B cell (primary cell): ENCODE measurements around the gene TOGARAM2. TPM values are rescaled to one million over a fixed set of nuclear protein-coding genes. Genes with fewer than 3 reads are reported as not detected.

Source experiments
- ATAC-seq: fragments of 200-7000 bp; cut with Tn5 transposase; one replicate; pipeline ENCODE4 v1.10.0; 2021; ENCODE audit warnings: low read depth, mild to moderate bottlenecking, moderate number of reproducible peaks, moderate library complexity
- CTCF ChIA-PET: fragments of 350-600 bp; sonication (Branson Sonifier 250); formaldehyde crosslinking; loops from one replicate; lab custom pipeline; 2021; ENCODE audit warnings: antibody characterized with exemption, inconsistent platforms; lab: Charles Lee
- POLR2A ChIA-PET: fragments of 350-600 bp; sonication (Branson Sonifier 250); formaldehyde crosslinking; loops from one replicate; lab custom pipeline; 2021; ENCODE audit warnings: antibody characterized with exemption; lab: Charles Lee
- DNase-seq: peaks from one replicate; pipeline ENCODE4 v3.0.0; 2013
- H2AFZ ChIP-seq: 2 replicates; pipeline ENCODE4 v1.6.1; 2012; ENCODE audit warnings: mild to moderate bottlenecking, low read depth, low read length; ENCODE audit not compliant: insufficient read depth, poor library complexity, severe bottlenecking
- H3K27ac ChIP-seq, 2 donors: 1 replicate in 1 of 2; 2 replicates in 1 of 2; pipeline ENCODE4 v1.5.1; 2012 to 2013; ENCODE audit warnings: low read length in 2 of 2, mild to moderate bottlenecking in 2 of 2, moderate library complexity in 1 of 2
- H3K27me3 ChIP-seq, 4 experiments: fragments of 200-600 bp in 1 of 4; sonication (generic) in 1 of 4; replicated peaks in 1 of 4; 1 replicate in 2 of 4; 2 replicates in 2 of 4; pipeline versions ENCODE4 v1.6.1 to v1.7.0; 2013 to 2016; ENCODE audit warnings: low read length in 3 of 4, mild to moderate bottlenecking in 2 of 4, mixed read lengths in 1 of 4, moderate library complexity in 1 of 4; ENCODE audit not compliant: insufficient read depth in 4 of 4, control insufficient read depth in 3 of 4; ENCODE audit errors: control extremely low read depth in 1 of 4
- H3K36me3 ChIP-seq, 2 experiments: replicated peaks in 1 of 2; 1 replicate in 1 of 2; 2 replicates in 1 of 2; pipeline versions ENCODE4 v1.6.1 to v1.7.1; 2013; ENCODE audit warnings: low read length in 1 of 2; ENCODE audit not compliant: insufficient read depth in 2 of 2, control insufficient read depth in 1 of 2; ENCODE audit errors: control extremely low read depth in 1 of 2, extremely low read depth in 1 of 2
- H3K4me1 ChIP-seq, 2 donors: fragments of 200-600 bp in 1 of 2; sonication (generic) in 1 of 2; 1 replicate in 1 of 2; 2 replicates in 1 of 2; pipeline versions ENCODE4 v1.5.1 to v1.6.1; 2013 to 2017; ENCODE audit warnings: low read length in 2 of 2; ENCODE audit not compliant: control insufficient read depth in 2 of 2, insufficient read depth in 2 of 2
- H3K4me2 ChIP-seq: replicated peaks from 2 replicates; pipeline ENCODE3; 2012; ENCODE audit warnings: mild to moderate bottlenecking, low read depth, low read length; ENCODE audit not compliant: poor library complexity, severe bottlenecking
- H3K4me3 ChIP-seq, 5 experiments: fragments of 200-600 bp in 1 of 5; sonication (generic) in 1 of 5; 1 replicate in 3 of 5; 2 replicates in 2 of 5; pipeline versions ENCODE4 v1.5.1 to v1.7.0; 2011 to 2016; ENCODE audit warnings: low read length in 4 of 5, mild to moderate bottlenecking in 4 of 5, low read depth in 2 of 5, control low read depth in 1 of 5, moderate library complexity in 1 of 5; ENCODE audit not compliant: insufficient read depth in 1 of 5; ENCODE audit errors: control extremely low read depth in 1 of 5, extremely low read depth in 1 of 5
- H3K79me2 ChIP-seq: fragments of 200-600 bp; sonication (generic); one replicate; pipeline ENCODE4 v1.6.0; 2016; ENCODE audit warnings: low read length; ENCODE audit not compliant: control insufficient read depth, insufficient read depth
- H3K9ac ChIP-seq: fragments of 200-600 bp; sonication (generic); 2 replicates; pipeline ENCODE4 v1.6.1; 2017; ENCODE audit warnings: mild to moderate bottlenecking, low read length, moderate library complexity
- H3K9me3 ChIP-seq, 3 donors: one replicate each; pipeline versions ENCODE4 v1.6.1 to v1.7.1; 2013; ENCODE audit warnings: low read length in 2 of 3; ENCODE audit not compliant: control insufficient read depth in 2 of 3, insufficient read depth in 1 of 3; ENCODE audit errors: control extremely low read depth in 1 of 3
- H4K20me1 ChIP-seq: 2 replicates; pipeline ENCODE4 v1.6.0; 2012; ENCODE audit warnings: mild to moderate bottlenecking, low read length; ENCODE audit not compliant: insufficient read depth, control insufficient read depth, poor library complexity, severe bottlenecking
- H3K27ac Mint-ChIP-seq: one replicate; pipeline ENCODE4 v1.8.0; 2021; ENCODE audit warnings: mixed read lengths
- H3K27me3 Mint-ChIP-seq: one replicate; pipeline ENCODE4 v1.8.0; 2021; ENCODE audit warnings: mixed read lengths
- H3K4me1 Mint-ChIP-seq: one replicate; pipeline ENCODE4 v1.8.0; 2021; ENCODE audit warnings: mixed read lengths
- H3K4me3 Mint-ChIP-seq: one replicate; pipeline ENCODE4 v1.8.0; 2021; ENCODE audit warnings: mixed read lengths
- H3K9me3 Mint-ChIP-seq: one replicate; pipeline ENCODE4 v1.8.0; 2022; ENCODE audit warnings: mixed read lengths; ENCODE audit not compliant: insufficient read depth
- EZH2 ChIP-seq: IDR thresholded peaks from 2 replicates; pipeline ENCODE4 v1.6.1; 2012; ENCODE audit warnings: borderline replicate concordance, low read depth, mild to moderate bottlenecking, moderate library complexity, low read length; ENCODE audit not compliant: insufficient read depth, poor library complexity, severe bottlenecking
- WGBS: methylation state at CpG from one replicate; pipeline ENCODE4 v1.1.5; 2013; ENCODE audit warnings: missing lambda C conversion rate; ENCODE audit not compliant: insufficient coverage; 5-methylcytosine and 5-hydroxymethylcytosine counted together
- intact Hi-C: fragments of 100-400 bp; cut with micrococcal nuclease; formaldehyde crosslinking; loops from one replicate; pipeline ENCODE4 v1.10.0; 2022
- polyA plus RNA-seq: library from polyadenylated mRNA; depleted of rRNA; stranded (reverse); fragments of >200 nt; gene quantifications from 2 replicates; pipeline ENCODE4 v1.2.3, GENCODE V29; 2012
- total RNA-seq, 2 donors: library from RNA; stranded (reverse); fragments of 120-200 nt in 1 of 2; gene quantifications; 1 replicate in 1 of 2; 2 replicates in 1 of 2; pipeline versions ENCODE4 v1.2.3 to v1.2.4, GENCODE V29; 2013 to 2022
- TF ChIP-seq, protein P1 (sequence below): fragments of 200-600 bp; IDR thresholded peaks from one replicate; pipeline ENCODE4 v1.8.0; 2022; ENCODE audit warnings: antibody characterized with exemption, mild to moderate bottlenecking

The TOGARAM2 gene
- total and polyA plus RNA-seq, 2 donors (not counting 1 experiment from before 2014, with no cell fraction given) = 0.25 to 0.61 TPM

- POLR2A ChIA-PET = no interaction called here
- no peak overlapping the region for H2AFZ ChIP-seq
- intact Hi-C loops = no loop called here
- no peak overlapping the region for H3K4me3 ChIP-seq
- H3K9ac ChIP-seq = no peak overlapping the region
- H3K9me3 ChIP-seq = no peaks in the 10 kb centered on the region
- no peak overlapping the region for H3K4me2 ChIP-seq
- TF ChIP-seq, protein P1, sequence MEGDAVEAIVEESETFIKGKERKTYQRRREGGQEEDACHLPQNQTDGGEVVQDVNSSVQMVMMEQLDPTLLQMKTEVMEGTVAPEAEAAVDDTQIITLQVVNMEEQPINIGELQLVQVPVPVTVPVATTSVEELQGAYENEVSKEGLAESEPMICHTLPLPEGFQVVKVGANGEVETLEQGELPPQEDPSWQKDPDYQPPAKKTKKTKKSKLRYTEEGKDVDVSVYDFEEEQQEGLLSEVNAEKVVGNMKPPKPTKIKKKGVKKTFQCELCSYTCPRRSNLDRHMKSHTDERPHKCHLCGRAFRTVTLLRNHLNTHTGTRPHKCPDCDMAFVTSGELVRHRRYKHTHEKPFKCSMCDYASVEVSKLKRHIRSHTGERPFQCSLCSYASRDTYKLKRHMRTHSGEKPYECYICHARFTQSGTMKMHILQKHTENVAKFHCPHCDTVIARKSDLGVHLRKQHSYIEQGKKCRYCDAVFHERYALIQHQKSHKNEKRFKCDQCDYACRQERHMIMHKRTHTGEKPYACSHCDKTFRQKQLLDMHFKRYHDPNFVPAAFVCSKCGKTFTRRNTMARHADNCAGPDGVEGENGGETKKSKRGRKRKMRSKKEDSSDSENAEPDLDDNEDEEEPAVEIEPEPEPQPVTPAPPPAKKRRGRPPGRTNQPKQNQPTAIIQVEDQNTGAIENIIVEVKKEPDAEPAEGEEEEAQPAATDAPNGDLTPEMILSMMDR = no peak
- no peak for TF ChIP-seq EZH2
- CTCF ChIA-PET = no interaction called here
- Mint-ChIP-seq H3K27ac (no peak overlapping the region), H3K4me1 (no peaks in the 10 kb centered on the region), H3K4me3 (no peak overlapping the region), H3K9me3 (no peaks in the 10 kb centered on the region), H3K27me3 (peaks cover 3% of the 10 kb centered on the region)
- no peaks in the 10 kb centered on the region for H3K27me3 ChIP-seq
- no peaks in the 10 kb centered on the region for H3K36me3 ChIP-seq
- H4K20me1 ChIP-seq = no peaks in the 10 kb centered on the region
- no peak for ATAC-seq
- DNase-seq = no peak
- WGBS = over 99% methylated on average over 9 of the region's 10 CpGs
- H3K79me2 ChIP-seq = no peaks in the 10 kb centered on the region
- H3K4me1 ChIP-seq = no peaks in the 10 kb centered on the region
- no peak overlapping the region for H3K27ac ChIP-seq
These were observed 84.1 kb downstream of the TOGARAM2 start for GRCh38 chr2:29065068-29065811.

- H3K4me3 Mint-ChIP-seq = no peak overlapping the region
- ATAC-seq (no peak), DNase-seq (no peak)
- no peak overlapping the region for H3K9ac ChIP-seq
- ChIA-PET POLR2A (no interaction called here), CTCF (no interaction called here)
- no peaks in the 10 kb centered on the region for H3K36me3 ChIP-seq
- WGBS = 98% methylated on average over 6 of the region's 8 CpGs
- TF ChIP-seq, protein P1 = no peak
- no peak for TF ChIP-seq EZH2
- no peaks in the 10 kb centered on the region for H3K4me1 Mint-ChIP-seq
- no peaks in the 10 kb centered on the region for H3K27me3 ChIP-seq
- H3K79me2 ChIP-seq = no peaks in the 10 kb centered on the region
- H3K9me3 Mint-ChIP-seq = no peaks in the 10 kb centered on the region
- H3K4me2 ChIP-seq = no peak overlapping the region
- H3K9me3 ChIP-seq = no peaks in the 10 kb centered on the region
- H3K27me3 Mint-ChIP-seq = peaks cover 3% of the 10 kb centered on the region
- no peaks in the 10 kb centered on the region for H4K20me1 ChIP-seq
- H3K27ac Mint-ChIP-seq = no peak overlapping the region
- H3K27ac ChIP-seq = no peak overlapping the region
- no peak overlapping the region for H3K4me3 ChIP-seq
- intact Hi-C loops = no loop called here
- no peaks in the 10 kb centered on the region for H3K4me1 ChIP-seq
- H2AFZ ChIP-seq = no peak overlapping the region
These were observed 85.3 kb downstream of the TOGARAM2 start for GRCh38 chr2:29066271-29066860.
